ENCODE measurements around the gene AGA.

The AGA gene

DNA sequence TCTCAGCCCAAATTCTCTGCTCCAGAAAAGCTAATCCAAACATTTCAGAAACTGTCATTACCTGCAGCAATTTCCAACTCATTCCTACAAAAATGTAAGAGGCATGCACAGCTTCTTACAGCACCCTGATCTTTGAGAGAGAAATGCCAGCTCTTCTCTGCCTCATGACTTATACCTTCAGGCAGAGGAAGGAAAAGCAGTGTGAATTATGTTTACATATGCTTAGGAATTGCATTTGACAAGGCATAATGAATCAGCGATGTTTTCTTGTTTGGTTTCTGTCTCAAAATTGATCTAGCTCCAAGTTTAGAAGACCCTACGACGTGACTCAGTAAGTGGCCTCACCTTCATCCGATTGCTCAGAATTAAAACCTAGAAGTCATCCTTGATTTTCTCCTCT is 21.8 kb upstream of the AGA start:
- TF ChIP-seq, protein P1, sequence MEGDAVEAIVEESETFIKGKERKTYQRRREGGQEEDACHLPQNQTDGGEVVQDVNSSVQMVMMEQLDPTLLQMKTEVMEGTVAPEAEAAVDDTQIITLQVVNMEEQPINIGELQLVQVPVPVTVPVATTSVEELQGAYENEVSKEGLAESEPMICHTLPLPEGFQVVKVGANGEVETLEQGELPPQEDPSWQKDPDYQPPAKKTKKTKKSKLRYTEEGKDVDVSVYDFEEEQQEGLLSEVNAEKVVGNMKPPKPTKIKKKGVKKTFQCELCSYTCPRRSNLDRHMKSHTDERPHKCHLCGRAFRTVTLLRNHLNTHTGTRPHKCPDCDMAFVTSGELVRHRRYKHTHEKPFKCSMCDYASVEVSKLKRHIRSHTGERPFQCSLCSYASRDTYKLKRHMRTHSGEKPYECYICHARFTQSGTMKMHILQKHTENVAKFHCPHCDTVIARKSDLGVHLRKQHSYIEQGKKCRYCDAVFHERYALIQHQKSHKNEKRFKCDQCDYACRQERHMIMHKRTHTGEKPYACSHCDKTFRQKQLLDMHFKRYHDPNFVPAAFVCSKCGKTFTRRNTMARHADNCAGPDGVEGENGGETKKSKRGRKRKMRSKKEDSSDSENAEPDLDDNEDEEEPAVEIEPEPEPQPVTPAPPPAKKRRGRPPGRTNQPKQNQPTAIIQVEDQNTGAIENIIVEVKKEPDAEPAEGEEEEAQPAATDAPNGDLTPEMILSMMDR (conservative IDR thresholded peaks at IDR 0.05) = no peak
- no peak for TF ChIP-seq ZFX (IDR thresholded peaks at IDR 0.05)
- no peak overlapping the region for H3K27ac ChIP-seq

DNA sequence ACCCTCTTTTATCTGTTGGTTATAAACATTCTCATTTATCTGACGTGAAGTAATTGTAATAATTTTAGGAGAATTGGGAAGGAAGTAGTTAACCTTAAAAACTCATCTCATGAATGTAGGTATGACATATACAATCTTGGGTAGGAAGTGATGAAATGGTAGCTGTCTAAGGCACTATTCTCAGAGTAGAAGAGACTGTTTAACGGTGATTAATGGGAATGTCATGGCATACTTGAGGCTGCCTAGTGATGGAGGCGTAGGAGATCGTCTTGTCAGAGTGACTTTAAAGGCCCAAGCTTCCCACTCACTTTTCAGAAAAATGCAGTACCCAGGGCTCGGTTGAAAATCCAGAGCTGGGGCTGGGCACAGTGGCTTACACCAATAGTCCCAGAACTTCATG is 19.4 kb upstream of the AGA start:
- H3K27ac ChIP-seq = no peak overlapping the region
- TF ChIP-seq ZFX (IDR thresholded peaks at IDR 0.05) = no peak
- TF ChIP-seq, protein P1 (conservative IDR thresholded peaks at IDR 0.05) = no peak

DNA sequence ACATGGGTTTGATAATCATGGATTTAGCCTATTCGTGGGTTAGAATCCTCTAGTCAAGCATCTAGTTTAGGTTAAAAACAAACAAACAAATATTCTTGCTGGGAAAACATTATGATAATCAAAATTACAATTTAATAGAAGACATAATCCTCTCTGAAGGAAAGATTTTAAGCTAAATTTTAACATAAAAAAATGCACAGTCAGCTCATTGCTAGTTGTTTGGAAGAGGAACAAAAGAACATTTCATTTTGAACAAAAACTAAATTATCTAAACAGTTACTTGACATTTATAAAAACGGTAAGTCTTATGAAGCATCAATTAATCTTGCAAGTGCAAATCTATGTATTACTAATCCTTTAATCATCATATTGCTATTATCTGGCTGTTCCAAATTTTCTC is 18.2 kb upstream of the AGA start:
- H3K27ac ChIP-seq = no peak overlapping the region
- TF ChIP-seq, protein P1 (conservative IDR thresholded peaks at IDR 0.05) = no peak
- TF ChIP-seq ZFX (IDR thresholded peaks at IDR 0.05) = no peak

DNA sequence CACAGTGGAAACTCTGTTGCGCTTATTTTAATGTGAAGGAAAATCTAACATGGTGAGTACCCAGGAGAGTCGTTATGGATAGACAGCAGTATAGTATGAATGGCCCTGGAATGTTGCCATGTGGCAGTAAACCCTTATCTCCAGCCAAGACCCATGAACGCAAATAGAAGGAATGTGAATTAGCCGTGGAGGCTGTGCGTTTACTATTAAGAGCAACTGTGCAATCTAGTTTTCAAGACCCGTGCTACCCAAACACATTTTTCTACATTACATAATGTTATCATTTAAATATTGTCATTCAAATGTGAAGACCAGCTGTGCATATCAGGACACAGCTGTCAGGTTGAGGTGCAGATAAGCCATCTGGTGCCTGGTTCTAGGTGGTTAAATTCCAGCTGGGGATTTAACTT is 13.3 kb upstream of the AGA start:
- H3K27ac ChIP-seq = no peak overlapping the region
- TF ChIP-seq, protein P1 (conservative IDR thresholded peaks at IDR 0.05) = no peak
- TF ChIP-seq ZFX (IDR thresholded peaks at IDR 0.05) = no peak

DNA sequence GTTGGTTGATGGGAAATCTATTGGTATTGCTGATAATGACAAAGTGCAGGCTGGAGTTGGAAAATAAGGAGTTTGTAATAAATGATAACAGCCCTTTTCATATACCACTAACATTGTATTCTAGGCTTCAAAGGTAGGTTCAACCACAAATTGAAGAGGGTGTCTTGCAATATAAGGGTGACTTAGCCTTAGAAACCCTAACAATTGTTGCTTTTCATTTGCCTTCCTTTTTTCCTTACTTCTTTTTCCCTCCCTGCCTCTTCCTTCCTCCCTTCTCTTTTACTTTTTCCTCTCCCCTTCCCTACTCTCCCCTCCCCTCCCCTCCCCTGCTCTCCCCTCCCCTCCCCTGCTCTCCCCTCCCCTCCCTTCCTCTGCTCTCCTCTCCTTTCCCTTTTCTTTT is 10.9 kb upstream of the AGA start:
- no peak for TF ChIP-seq ZFX (IDR thresholded peaks at IDR 0.05)
- TF ChIP-seq, protein P1 (conservative IDR thresholded peaks at IDR 0.05) = no peak
- H3K27ac ChIP-seq = no peak overlapping the region

DNA sequence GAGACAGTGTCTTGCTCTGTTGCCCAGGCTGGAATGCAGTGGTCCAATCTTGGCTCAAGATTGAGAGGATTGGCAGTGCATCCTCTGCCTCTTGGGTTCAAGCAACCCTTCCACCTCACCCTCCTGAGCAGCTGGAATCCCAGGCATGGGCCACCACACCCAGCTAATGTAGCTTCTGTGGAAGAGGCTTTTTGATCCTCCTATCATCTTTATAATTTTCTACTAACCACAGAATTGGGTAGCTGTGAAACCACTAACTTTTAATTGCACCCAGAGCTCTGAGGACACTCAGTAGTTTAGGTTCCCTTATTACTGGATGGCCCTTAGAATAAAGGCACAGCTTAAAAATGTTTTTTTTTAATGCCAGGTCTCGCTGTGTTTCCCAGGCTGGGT is 8.9 kb upstream of the AGA start:
- no peak overlapping the region for H3K27ac ChIP-seq
- TF ChIP-seq ZFX (IDR thresholded peaks at IDR 0.05) = no peak
- TF ChIP-seq, protein P1 (conservative IDR thresholded peaks at IDR 0.05) = no peak

DNA sequence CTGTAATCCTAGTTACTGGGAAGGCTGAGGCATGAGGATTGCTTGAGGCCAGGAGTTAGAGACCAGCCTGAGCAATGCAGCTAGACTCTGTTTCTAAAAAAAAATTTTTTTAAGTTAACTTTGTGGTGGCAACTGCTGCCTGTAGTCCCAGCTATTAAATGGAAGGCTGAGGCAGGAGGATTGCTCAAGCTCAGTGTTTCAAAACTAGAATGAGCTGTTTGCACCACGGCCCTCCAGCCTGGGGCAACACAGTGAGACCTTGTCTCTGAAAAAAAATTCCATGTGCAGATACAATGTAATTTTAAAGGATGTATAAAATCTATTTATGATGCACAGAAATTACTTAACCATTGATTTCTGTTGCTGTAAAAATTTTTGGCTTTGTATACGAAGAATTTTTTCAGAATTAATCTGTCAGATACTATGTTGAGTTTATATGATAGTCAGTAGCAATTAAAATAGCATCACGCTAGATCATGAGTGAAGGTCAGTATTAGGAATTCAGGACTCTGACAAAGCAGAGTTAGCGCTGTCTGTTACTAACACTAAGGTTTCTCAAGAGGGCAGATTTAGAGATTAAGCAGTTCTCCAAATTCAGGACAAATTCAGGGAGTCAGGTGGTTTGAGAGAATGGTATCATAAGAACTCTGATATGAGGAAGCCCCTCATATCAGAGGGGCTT is 8.3 kb upstream of the AGA start:
- H3K27ac ChIP-seq = no peak overlapping the region
- TF ChIP-seq, protein P1 (conservative IDR thresholded peaks at IDR 0.05) = no peak
- no peak for TF ChIP-seq ZFX (IDR thresholded peaks at IDR 0.05)
